Kasumi-1 (cell line): ENCODE measurements around the gene DNAJC16.
"Not testable (repeated sequence)": the region's sequence is repeated elsewhere in the genome, so short reads cannot be mapped to it uniquely, and the experiment has no call there.

ENCODE experiments used
- DNase-seq, 2 experiments: peaks; one replicate each; lab custom pipeline; 2025; lab: John Stamatoyannopoulos, UW

Gene DNAJC16

GRCh38 chr1:15507278-15507677 is 19.4 kb upstream of the DNAJC16 start:
- no peak for DNase-seq

DNA sequence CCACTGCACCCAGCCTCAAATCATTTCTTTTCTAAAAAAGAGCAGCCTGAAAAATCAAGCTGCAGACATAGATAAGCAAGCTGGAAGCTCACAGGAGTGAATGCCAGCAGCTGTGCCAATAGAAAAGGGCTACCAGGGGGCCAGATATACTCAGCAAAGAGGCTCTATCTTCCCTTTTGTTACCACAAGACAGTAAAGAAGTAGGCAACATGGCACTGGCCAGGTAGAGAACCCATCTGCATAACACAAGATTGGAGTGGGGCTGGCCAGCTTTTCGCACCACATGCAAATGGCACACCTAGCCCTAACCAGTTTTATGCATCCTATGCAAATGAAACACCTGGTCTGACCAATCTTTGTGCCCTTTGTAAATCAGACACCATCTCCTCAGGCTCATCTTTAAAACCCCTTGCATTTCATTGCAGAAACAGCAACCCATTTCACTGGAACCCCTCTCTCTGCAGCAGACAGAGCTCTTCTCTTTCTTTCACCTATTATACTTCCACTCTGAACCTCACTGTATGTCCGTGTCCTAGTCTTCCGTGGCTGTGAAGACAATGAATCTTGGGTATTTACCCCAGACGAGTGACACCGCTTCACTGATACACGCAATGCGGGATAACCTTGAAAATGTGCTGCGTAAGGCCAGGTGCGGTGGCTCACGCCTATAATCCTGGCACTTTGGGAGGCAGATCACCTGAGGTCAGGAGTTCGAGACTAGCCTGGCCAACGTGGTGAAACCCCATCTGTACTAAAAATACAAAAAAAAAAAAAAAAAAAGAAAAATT is 17.8 kb upstream of the DNAJC16 start:
- DNase-seq = no peak

- no peak for DNase-seq
Measured at GRCh38 chr1:15509586-15509985, 17.1 kb upstream of the DNAJC16 start.

- no peak for DNase-seq
Measured at GRCh38 chr1:15510611-15511405, 15.8 kb upstream of the DNAJC16 start.

DNA sequence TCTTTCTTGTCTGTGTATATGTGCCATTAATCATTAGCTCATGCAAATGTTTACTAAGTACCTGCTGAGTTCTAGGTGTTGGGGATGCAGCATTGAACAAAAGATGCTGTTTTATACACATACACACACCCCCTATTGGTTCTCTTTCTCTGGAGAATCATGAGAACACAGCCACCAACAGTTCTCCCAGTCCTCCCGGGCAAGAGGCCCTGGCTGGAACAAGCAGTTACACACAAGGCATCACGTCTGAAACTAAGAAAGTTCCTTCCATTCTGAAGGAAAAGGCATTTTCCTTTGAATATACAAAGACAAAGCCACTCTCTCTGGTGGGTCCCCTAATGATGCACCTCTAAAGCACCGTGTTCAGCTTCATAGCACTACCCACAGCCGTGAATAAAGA is 13.5 kb upstream of the DNAJC16 start:
- no peak for DNase-seq

DNA sequence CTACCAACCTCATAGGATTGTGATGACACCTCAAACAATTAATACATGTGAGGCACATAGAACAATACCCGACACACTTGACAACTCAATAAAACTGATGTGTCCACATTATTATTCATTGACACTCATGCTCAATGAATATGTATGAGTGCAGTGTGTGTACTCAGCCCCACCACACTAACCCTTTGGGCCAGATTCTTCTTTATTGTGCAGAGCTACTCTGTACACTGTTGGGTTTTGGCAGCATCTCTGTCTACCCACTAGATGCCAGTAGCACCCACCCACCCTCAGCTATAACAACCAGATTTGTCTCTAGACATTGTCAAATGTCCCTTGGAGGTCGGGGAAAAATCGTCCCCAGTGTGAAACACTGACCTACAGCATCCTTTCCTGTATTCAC is 12.7 kb upstream of the DNAJC16 start:
- no peak for DNase-seq

DNA sequence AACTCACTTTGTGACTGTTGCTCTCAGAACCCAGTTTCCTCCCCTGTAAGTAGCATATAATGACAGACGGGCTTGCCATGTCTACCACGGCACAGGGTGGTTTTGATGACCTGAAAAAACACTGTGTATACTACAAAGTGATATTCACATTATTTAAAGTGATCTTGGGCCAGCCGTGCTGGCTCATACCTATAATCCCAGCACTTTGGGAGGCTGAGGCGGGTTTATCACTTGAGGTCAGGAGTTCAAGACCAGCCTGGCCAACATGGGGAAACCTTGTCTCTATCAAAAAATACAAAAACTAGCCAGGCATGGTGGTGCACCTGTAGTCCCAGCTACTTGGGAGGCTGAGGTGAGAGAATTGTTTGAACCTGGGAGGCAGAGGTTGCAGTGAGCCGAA is 12.1 kb upstream of the DNAJC16 start:
- DNase-seq = not testable (repeated sequence)

GRCh38 chr1:15515022-15515663 is 11.5 kb upstream of the DNAJC16 start:
- peak in 1 of 2 experiments; percentile 5 for DNase-seq

GRCh38 chr1:15519625-15520024 is 7.0 kb upstream of the DNAJC16 start:
- no peak for DNase-seq

DNA sequence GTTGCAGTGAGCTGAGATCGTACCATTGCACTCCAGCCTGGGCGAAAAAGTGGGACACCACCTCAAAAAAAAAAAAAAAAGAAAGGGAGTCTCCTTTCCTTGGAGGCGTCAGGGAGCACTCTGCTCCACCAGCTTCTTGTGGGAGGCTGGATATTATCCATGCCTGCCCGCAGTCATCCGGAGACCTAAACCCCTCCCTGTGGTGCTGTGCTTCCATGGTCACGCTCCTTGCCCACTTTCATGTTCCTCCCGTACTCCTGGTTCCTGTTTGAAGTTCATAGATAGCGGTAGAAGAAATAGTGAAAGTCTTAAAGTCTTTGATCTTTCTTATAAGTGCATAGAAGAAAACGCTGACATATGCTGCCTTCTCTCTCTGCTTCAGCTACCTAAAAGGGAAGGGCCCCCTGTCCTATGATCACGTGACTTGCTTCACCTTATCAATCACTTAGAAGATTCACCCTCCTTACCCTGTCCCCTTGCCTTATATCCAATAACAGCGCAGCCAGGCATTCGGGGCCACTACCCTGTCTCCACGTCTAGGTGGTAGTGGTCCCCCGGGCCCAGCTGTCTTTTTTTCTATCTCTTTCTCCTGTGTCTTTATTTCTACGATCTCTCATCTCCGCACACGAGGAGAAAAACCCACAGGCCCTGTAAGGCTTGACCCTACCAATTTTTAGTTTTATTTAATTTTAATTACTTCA is 5.3 kb upstream of the DNAJC16 start:
- DNase-seq = not testable (repeated sequence)

GRCh38 chr1:15522551-15522950 is 4.1 kb upstream of the DNAJC16 start:
- no peak for DNase-seq

DNA sequence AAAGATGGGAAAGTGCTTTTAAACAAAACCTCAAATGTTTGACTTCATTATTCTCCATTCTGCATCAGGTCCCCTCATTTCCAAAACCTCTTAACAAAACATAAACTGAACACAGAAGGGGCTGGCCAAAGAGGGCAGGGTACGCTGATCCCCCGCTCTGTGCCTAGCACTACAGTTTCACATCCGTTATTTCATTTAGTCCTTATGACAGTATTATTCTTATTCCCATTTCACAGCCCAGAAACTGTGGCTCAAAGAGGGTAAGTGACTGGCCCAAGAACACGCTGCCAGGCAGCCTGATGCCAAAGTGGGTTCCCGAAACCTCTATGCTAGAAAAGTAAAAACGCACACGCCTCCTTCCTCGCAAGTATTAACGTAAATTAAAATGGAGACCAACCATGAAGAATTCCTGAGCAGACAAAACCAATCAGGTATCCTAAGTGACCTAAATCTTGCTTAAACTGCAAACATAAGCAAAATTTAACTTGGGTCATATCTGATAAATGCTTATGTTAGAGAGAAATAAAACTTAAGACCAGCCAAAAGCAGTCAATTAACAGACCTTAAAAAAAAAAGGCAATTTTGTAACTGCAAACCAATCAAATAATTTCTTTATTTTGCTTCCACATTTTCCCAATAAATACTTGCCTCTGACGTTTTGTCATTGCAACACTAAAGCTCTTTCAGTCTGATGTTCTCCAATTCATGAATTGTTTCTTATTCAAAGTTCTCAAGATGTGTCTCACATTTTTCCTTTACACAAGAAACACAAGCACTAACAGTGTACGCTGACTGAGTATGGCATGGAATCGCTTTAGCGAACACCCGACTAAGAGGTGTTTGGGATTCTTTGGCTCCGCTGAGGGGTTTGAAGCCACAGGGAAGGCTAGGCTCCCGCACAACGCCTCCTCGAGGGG is 3.3 kb upstream of the DNAJC16 start:
- peak; percentile 25 to 50 for DNase-seq

GRCh38 chr1:15524021-15524282 is 2.7 kb upstream of the DNAJC16 start, which contains the start of gene CASP9:
Gene CASP9 (minus strand): TSS chr1:15524215. CDS start chr1:15524200, 15 bp downstream.
- DNase-seq = no peak

- DNase-seq = peak; percentile 97
Measured at GRCh38 chr1:15524283-15525049, 2.2 kb upstream of the DNAJC16 start.

GRCh38 chr1:15525050-15526020 is 1.3 kb upstream of the DNAJC16 start:
- peak; percentile 83 for DNase-seq

GRCh38 chr1:15526021-15526489 is 593 bp upstream of the DNAJC16 start:
- DNase-seq = no peak

- DNase-seq = no peak
Measured at GRCh38 chr1:15531003-15531402, 4.4 kb downstream of the DNAJC16 start.

DNA sequence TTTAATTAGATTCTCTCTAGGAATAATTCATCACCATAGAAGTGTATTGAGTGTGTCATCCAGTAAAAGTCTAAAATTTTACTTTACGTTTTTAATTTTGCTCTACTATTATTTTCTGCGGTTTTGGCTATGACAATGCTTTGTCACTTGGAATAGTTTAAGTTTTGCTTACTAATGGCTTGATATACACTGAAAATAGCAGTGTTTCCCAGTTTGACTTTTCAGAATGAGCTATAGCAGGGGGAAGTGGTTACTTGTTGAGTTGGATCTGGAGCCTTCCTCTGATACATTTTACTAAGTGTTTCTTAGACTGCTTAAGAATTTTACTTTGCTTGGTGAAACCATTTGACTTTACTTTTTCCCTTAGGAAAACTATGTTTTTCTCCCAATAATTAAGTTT is 5.0 kb downstream of the DNAJC16 start:
- no peak for DNase-seq

- no peak for DNase-seq
Measured at GRCh38 chr1:15538771-15539170, 12.1 kb downstream of the DNAJC16 start.
